SK-N-SH treated with all-trans-retinoic acid at 6 μM for 48 hours (cell line): ENCODE data around the gene PLCB4.

ENCODE experiments used
- ATAC-seq: fragments of 200-7000 bp; cut with Tn5 transposase; 3 replicates; pipeline ENCODE4 v1.9.1; 2020; ENCODE audit warnings: mild to moderate bottlenecking, moderate library complexity
- ARNTL ChIP-seq: fragments of 450-650 bp; formaldehyde crosslinking; IDR thresholded peaks from 2 replicates; pipeline ENCODE4 v1.5.0; 2020; ENCODE audit warnings: low read depth, mild to moderate bottlenecking, moderate library complexity, borderline replicate concordance
- BACH2 ChIP-seq: fragments of 250-450 bp; sonication (Bioruptor Pico); IDR thresholded peaks from 2 replicates; pipeline ENCODE4 v1.9.0; 2021; ENCODE audit warnings: mild to moderate bottlenecking, borderline replicate concordance
- CSDC2 ChIP-seq: fragments of 250-450 bp; sonication (Bioruptor Pico); IDR thresholded peaks from 2 replicates; pipeline ENCODE4 v1.5.0; 2020; ENCODE audit warnings: mild to moderate bottlenecking, moderate library complexity
- CSRNP3 ChIP-seq: fragments of 250-450 bp; sonication (Bioruptor Pico); IDR thresholded peaks from 2 replicates; pipeline ENCODE4 v1.5.1; 2021; ENCODE audit warnings: mild to moderate bottlenecking, moderate library complexity
- ESRRG ChIP-seq: fragments of 250-450 bp; sonication (Bioruptor Pico); IDR thresholded peaks from 2 replicates; pipeline ENCODE4 v1.6.1; 2021; ENCODE audit warnings: mild to moderate bottlenecking
- ISL1 ChIP-seq: fragments of 250-450 bp; sonication (Bioruptor Pico); IDR thresholded peaks from 2 replicates; pipeline ENCODE4 v2.1.2; 2022; ENCODE audit warnings: mild to moderate bottlenecking, moderate library complexity
- OSR1 ChIP-seq: fragments of 250-450 bp; sonication (Bioruptor Pico); IDR thresholded peaks from 2 replicates; pipeline ENCODE4 v1.8.0; 2022; ENCODE audit warnings: moderate library complexity, mild to moderate bottlenecking, inconsistent platforms
- PATZ1 ChIP-seq: fragments of 250-450 bp; sonication (Bioruptor Pico); IDR thresholded peaks from 2 replicates; pipeline ENCODE4 v1.8.0; 2020; ENCODE audit warnings: mild to moderate bottlenecking, moderate library complexity, borderline replicate concordance
- RARB ChIP-seq: fragments of 250-450 bp; sonication (Bioruptor Pico); IDR thresholded peaks from 2 replicates; pipeline ENCODE4 v1.8.0; 2021; ENCODE audit warnings: mild to moderate bottlenecking, moderate library complexity
- SNAI2 ChIP-seq: fragments of 250-450 bp; sonication (Bioruptor Pico); IDR thresholded peaks from 2 replicates; pipeline ENCODE4 v1.5.0; 2020; ENCODE audit warnings: mild to moderate bottlenecking, moderate library complexity
- TCF4 ChIP-seq: fragments of 250-450 bp; sonication (Bioruptor Pico); IDR thresholded peaks from 2 replicates; pipeline ENCODE4 v1.8.0; 2021; ENCODE audit warnings: mild to moderate bottlenecking, moderate library complexity, borderline replicate concordance
- TOX ChIP-seq: fragments of 250-450 bp; sonication (Bioruptor Pico); IDR thresholded peaks from 2 replicates; pipeline ENCODE4 v1.8.0; 2021; ENCODE audit warnings: mild to moderate bottlenecking, moderate library complexity, borderline replicate concordance
- TSHZ2 ChIP-seq: fragments of 250-450 bp; sonication (Bioruptor Pico); IDR thresholded peaks from 2 replicates; pipeline ENCODE4 v1.5.0; 2020; ENCODE audit warnings: mild to moderate bottlenecking, moderate library complexity
- ZFP30 ChIP-seq: fragments of 450-650 bp; formaldehyde crosslinking; IDR thresholded peaks from 2 replicates; pipeline ENCODE4 v1.5.0; 2022; ENCODE audit warnings: mild to moderate bottlenecking, moderate library complexity
- ZNF565 ChIP-seq: fragments of 450-650 bp; formaldehyde crosslinking; conservative IDR thresholded peaks from 2 replicates; pipeline ENCODE4 v1.5.0; 2020; ENCODE audit warnings: low read depth, mild to moderate bottlenecking, moderate library complexity
- ZNF8 ChIP-seq: fragments of 450-650 bp; formaldehyde crosslinking; IDR thresholded peaks from 2 replicates; pipeline ENCODE4 v1.5.0; 2020; ENCODE audit warnings: mild to moderate bottlenecking, moderate library complexity
- TF ChIP-seq, protein P1 (sequence below): fragments of 250-450 bp; sonication (Bioruptor Pico); IDR thresholded peaks from 2 replicates; pipeline ENCODE4 v1.5.1; 2020; ENCODE audit warnings: low read depth, mild to moderate bottlenecking, moderate library complexity

Gene PLCB4

DNA sequence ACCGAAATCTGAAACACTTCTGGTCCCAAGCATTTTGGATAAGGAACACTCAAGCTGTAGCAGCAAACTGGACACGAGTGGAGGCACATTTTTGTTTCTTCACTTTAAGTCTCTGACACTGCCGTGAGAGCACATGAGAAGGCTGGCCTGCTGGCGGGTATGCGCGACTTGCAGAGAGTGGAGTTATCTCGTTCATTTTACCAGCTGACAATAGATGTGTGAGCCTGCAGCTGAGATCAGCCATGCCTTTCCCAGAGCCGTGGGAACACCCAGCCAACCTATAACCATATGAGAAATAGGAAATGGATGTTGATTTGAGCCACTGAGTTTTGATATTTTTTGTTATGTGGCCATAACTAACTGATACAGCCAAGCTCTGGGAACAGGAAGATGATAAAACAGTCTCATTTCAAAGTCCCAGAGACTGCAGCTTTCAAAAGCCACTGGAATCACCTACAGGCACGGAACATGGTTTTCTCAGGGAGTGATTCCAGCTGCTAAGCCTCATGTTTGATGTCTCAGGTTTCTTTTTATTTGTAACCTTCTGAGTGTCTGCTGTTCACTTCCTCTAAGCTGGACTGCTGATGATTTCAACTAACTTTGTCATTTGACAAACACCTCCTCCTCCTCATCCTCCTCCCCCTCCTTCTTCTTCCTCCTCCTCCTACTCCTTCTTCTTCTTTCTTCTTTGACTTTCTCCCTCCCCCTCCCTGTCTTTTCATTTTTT lies 416.9 kb downstream of the PLCB4 start:
- ATAC-seq = no peak

GRCh38 chr20:9487231-9487630 lies 418.3 kb downstream of the PLCB4 start:
- no peak for TF ChIP-seq ISL1 (CRISPR knock-in tag)
- no peak for ATAC-seq

More for the DNA sequence above, 416.9 kb downstream of the PLCB4 start:
- TF ChIP-seq ARNTL (CRISPR knock-in tag) = no peak
- TF ChIP-seq ZNF8 (CRISPR knock-in tag) = no peak
- no peak for TF ChIP-seq ZNF565 (CRISPR knock-in tag)
- TF ChIP-seq ESRRG (CRISPR knock-in tag) = no peak
- no peak for TF ChIP-seq BACH2
- TF ChIP-seq, all 23 proteins: peak for 0

DNA sequence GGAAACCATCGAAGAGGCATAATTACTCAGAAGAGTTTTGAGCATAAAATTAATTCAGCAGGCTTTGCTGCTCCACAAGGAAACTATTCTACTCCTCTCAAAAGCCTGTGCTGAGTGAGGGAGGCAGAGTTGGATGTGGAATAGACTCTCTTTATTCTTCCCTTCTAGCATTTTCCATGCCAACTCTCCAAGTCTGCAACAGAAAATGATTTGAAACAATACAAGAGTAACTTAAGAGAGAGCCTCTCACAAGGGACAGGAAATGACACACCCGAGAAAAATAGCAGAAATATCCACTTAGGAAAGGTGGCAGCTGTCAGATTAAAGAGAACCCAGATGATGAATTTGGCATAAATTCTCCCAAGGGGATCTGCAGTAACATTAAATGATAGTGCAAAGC lies 419.2 kb downstream of the PLCB4 start:
- TF ChIP-seq TCF4 = no peak
- TF ChIP-seq CSRNP3 (CRISPR knock-in tag) = no peak
- no peak for TF ChIP-seq TSHZ2
- TF ChIP-seq PATZ1 (CRISPR knock-in tag) = no peak
- TF ChIP-seq ZFP30 (CRISPR knock-in tag) = no peak
- no peak for TF ChIP-seq ESRRG (CRISPR knock-in tag)
- no peak for TF ChIP-seq SNAI2 (CRISPR knock-in tag)
- TF ChIP-seq RARB (CRISPR knock-in tag) = no peak
- no peak for TF ChIP-seq TOX
- no peak for TF ChIP-seq ARNTL (CRISPR knock-in tag)
- ATAC-seq = no peak

- no peak for ATAC-seq
- TF ChIP-seq, protein P1, sequence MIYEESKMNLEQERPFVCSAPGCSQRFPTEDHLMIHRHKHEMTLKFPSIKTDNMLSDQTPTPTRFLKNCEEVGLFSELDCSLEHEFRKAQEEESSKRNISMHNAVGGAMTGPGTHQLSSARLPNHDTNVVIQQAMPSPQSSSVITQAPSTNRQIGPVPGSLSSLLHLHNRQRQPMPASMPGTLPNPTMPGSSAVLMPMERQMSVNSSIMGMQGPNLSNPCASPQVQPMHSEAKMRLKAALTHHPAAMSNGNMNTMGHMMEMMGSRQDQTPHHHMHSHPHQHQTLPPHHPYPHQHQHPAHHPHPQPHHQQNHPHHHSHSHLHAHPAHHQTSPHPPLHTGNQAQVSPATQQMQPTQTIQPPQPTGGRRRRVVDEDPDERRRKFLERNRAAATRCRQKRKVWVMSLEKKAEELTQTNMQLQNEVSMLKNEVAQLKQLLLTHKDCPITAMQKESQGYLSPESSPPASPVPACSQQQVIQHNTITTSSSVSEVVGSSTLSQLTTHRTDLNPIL (CRISPR knock-in tag) = no peak
- no peak for TF ChIP-seq OSR1 (CRISPR knock-in tag)
- no peak for TF ChIP-seq SNAI2 (CRISPR knock-in tag)
- TF ChIP-seq TOX = no peak
- no peak for TF ChIP-seq ISL1 (CRISPR knock-in tag)
- TF ChIP-seq ZNF8 (CRISPR knock-in tag) = no peak
Observed at GRCh38 chr20:9490161-9490560, 421.3 kb downstream of the PLCB4 start.

GRCh38 chr20:9490631-9491030 lies 421.7 kb downstream of the PLCB4 start:
- no peak for ATAC-seq
- TF ChIP-seq TSHZ2 (no peak), CSDC2 (CRISPR knock-in tag) (no peak)
